ENCODE data around the gene SLC25A6. TPM values are rescaled to one million over a fixed set of nuclear protein-coding genes. Genes with fewer than 3 reads are reported as not detected.

SLC25A6 gene
- total and polyA plus RNA-seq, 2 experiments from 2014 or later, result 256 to 317 TPM

DNA sequence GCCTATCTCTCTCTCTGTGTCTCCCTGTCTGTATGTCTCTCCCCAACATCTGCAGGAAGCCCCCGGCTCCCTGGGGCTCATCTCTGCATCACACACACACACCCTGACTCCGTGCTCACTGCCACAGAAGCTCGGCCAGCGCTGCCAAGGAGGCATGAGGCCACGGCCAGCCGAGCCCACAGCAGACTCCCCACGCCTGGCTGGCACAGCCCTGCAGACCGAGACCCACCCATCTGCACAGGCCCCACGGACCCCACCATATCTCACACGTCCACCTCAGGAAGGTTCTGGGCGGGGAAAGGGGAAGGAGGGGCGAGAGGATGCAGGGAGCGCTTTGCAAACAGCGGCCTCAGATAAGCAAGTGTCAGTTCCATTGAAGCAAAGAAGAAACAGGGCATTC lies 28.5 kb upstream of the SLC25A6 start:
- in situ Hi-C loops (cut with MboI), result no loop called here

DNA sequence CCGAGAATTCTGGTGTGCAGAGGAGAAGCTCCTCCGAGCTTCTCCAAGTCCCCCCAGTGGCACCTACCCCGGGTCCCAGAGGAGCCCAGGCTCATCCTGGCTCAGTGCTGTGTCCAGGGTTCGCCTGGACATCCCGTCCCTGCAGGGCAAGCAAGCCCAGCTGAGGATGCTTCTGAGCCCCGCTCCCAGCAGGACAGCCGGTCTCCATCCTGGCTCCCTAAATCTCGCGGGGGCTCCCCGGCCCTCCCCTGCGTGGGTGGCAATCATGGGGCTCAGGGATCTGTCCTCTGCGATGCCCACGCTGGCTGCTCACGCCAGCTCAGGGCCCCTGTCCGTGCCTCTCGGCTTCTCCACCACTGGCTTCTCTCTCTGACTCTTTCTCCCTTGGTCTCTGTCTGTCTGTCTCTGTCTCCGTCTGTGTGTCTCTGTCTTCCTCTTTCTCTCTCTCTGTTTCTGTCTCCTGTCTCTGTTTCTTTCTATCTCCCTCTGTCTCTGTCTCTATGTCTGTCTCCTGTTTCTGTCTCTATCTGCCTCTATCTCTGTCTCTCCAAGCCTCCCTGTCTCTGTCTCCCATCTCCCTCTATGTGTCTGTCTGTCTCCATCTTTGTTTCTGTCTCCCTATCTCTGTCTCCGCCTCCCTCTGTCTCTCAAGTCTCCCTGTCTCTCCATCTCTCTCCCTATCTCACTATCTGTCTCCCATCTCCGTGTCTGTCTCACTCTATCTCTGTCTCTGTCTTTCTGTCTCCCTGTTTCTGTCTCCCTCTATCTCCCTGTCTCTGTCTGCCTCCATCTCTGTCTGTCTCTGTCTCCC lies 27.8 kb upstream of the SLC25A6 start:
- no peak for TF ChIP-seq EZH2 (IDR thresholded peaks at IDR 0.05; ENCODE audit: insufficient read depth, poor library complexity, severe bottlenecking)
- TF ChIP-seq EZH2phosphoT487 (IDR thresholded peaks at IDR 0.05; ENCODE audit: insufficient read depth, low read depth), result no peak
- Histone ChIP-seq H3K27me3 (replicated peaks; ENCODE audit: insufficient read depth) (no peaks in the 10 kb centered on the region), H3K36me3 (ENCODE audit: low read depth) (peaks cover 7% of the 10 kb centered on the region; the same call in 1 of the 2 replicates), H3K27ac (no peak overlapping the region), H2AFZ (no peak overlapping the region), H3F3A (ENCODE audit: insufficient read depth) (no peaks in the 10 kb centered on the region), H3K9me3 (ENCODE audit: low read depth) (no peaks in the 10 kb centered on the region), H3K9me2 (ENCODE audit: insufficient read depth) (no peaks in the 10 kb centered on the region), H3K79me2 (ENCODE audit: insufficient read depth) (no peaks in the 10 kb centered on the region), H4K20me1 (ENCODE audit: insufficient read depth) (no peaks in the 10 kb centered on the region), H3K4me2 (ENCODE audit: unreplicated experiment) (no peak overlapping the region), H3K4me3 (no peak overlapping the region), H3K9ac (no peak overlapping the region), H3K4me1 (ENCODE audit: insufficient read depth) (no peaks in the 10 kb centered on the region)
- WGBS, 2 experiments (ENCODE audit: low coverage in 1 of 2, low lambda C conversion rate in 2 of 2, missing lambda C conversion rate in 2 of 2), result 86 to 88% methylated on average over 14 to 19 of the region's 19 CpGs
- no peak for DNase-seq
- in situ Hi-C loops (cut with MboI), result no loop called here

More for the DNA sequence above, 28.5 kb upstream of the SLC25A6 start:
- H3K79me2 ChIP-seq (ENCODE audit: insufficient read depth), result no peaks in the 10 kb centered on the region
- no peaks in the 10 kb centered on the region for H3K4me1 ChIP-seq (ENCODE audit: insufficient read depth)
- WGBS, 2 experiments (ENCODE audit: low coverage in 1 of 2, low lambda C conversion rate in 2 of 2, missing lambda C conversion rate in 2 of 2), result 70% methylated on average over 11 to 14 of the region's 14 CpGs
- H3K9ac ChIP-seq, result no peak overlapping the region
- H3K36me3 ChIP-seq (ENCODE audit: low read depth), result peaks cover 7% of the 10 kb centered on the region; the same call in 1 of the 2 replicates
- H3K4me2 ChIP-seq (ENCODE audit: unreplicated experiment), result no peak overlapping the region
- no peaks in the 10 kb centered on the region for H3K9me3 ChIP-seq (ENCODE audit: low read depth)
- H4K20me1 ChIP-seq (ENCODE audit: insufficient read depth), result no peaks in the 10 kb centered on the region
- no peak overlapping the region for H2AFZ ChIP-seq
- no peak overlapping the region for H3K27ac ChIP-seq
- H3K9me2 ChIP-seq (ENCODE audit: insufficient read depth), result no peaks in the 10 kb centered on the region
- TF ChIP-seq EZH2 (IDR thresholded peaks at IDR 0.05; ENCODE audit: insufficient read depth, poor library complexity, severe bottlenecking) (no peak), EZH2phosphoT487 (IDR thresholded peaks at IDR 0.05; ENCODE audit: insufficient read depth, low read depth) (no peak)
- no peak for DNase-seq
- H3K27me3 ChIP-seq (replicated peaks; ENCODE audit: insufficient read depth), result no peaks in the 10 kb centered on the region
- H3K4me3 ChIP-seq, result no peak overlapping the region
- no peaks in the 10 kb centered on the region for H3F3A ChIP-seq (ENCODE audit: insufficient read depth)

GRCh38 chrX:1418901-1419544 lies 27.1 kb upstream of the SLC25A6 start:
- H3F3A ChIP-seq (ENCODE audit: insufficient read depth), result no peaks in the 10 kb centered on the region
- H3K4me3 ChIP-seq, result no peak overlapping the region
- WGBS, 2 experiments (ENCODE audit: low coverage in 1 of 2, low lambda C conversion rate in 2 of 2, missing lambda C conversion rate in 2 of 2), result 93% methylated on average over 19 to 24 of the region's 29 CpGs
- in situ Hi-C loops (cut with MboI), result no loop called here
- no peaks in the 10 kb centered on the region for H3K9me2 ChIP-seq (ENCODE audit: insufficient read depth)
- H3K4me1 ChIP-seq (ENCODE audit: insufficient read depth), result no peaks in the 10 kb centered on the region
- H3K9ac ChIP-seq, result no peak overlapping the region
- DNase-seq, result no peak
- no peaks in the 10 kb centered on the region for H3K9me3 ChIP-seq (ENCODE audit: low read depth)
- no peak overlapping the region for H3K27ac ChIP-seq
- no peaks in the 10 kb centered on the region for H3K79me2 ChIP-seq (ENCODE audit: insufficient read depth)
- H2AFZ ChIP-seq, result no peak overlapping the region
- H3K27me3 ChIP-seq (replicated peaks; ENCODE audit: insufficient read depth), result no peaks in the 10 kb centered on the region
- peaks cover 7% of the 10 kb centered on the region; the same call in 1 of the 2 replicates for H3K36me3 ChIP-seq (ENCODE audit: low read depth)
- no peak for TF ChIP-seq EZH2phosphoT487 (IDR thresholded peaks at IDR 0.05; ENCODE audit: insufficient read depth, low read depth)
- no peak for TF ChIP-seq EZH2 (IDR thresholded peaks at IDR 0.05; ENCODE audit: insufficient read depth, poor library complexity, severe bottlenecking)
- no peaks in the 10 kb centered on the region for H4K20me1 ChIP-seq (ENCODE audit: insufficient read depth)
- no peak overlapping the region for H3K4me2 ChIP-seq (ENCODE audit: unreplicated experiment)

DNA sequence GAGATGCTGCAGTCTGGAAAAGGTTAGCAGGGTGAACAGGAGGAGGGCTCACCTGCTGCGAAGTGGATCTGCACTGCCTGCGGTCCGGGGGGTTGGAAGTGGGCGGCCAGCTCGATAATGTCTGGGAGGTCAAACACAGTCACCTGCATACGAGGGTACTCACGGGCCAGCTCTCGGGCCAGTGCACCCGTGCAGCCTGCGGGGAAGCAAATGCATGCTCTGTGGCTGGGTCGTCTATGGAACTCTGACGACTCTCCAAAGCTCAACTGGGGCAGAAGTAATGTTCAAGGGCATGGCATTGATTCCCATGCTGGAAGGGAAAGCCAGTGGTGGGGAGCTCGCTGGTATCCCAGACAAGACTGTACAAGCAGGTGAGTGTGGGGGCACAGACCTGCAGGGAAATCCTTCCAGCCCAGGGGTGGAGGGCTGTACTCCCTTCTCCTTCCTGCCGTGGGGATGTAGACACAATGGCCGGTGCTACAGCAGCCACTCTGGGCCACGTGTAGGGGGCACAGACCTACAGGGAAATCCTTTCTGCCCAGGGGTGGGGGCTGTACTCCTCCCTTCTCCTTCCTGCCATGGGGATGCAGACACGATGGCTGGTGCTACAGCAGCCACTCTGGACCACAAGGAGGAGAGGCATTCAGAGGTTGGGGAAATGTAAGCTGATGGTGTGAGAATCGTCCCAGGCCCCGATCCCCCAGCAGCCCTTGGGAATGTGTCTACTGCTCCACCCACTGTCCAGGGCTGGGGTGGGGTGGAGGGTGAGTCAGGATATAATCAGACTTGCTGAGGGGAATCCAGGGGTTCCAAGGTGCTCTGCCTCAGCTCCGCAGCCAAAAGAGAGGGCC lies 26.2 kb upstream of the SLC25A6 start:
- no peaks in the 10 kb centered on the region for H3K4me1 ChIP-seq (ENCODE audit: insufficient read depth)
- no peak overlapping the region for H3K4me2 ChIP-seq (ENCODE audit: unreplicated experiment)
- TF ChIP-seq EZH2phosphoT487 (IDR thresholded peaks at IDR 0.05; ENCODE audit: insufficient read depth, low read depth) (no peak), EZH2 (IDR thresholded peaks at IDR 0.05; ENCODE audit: insufficient read depth, poor library complexity, severe bottlenecking) (no peak)
- H3K27ac ChIP-seq, result no peak overlapping the region
- in situ Hi-C loops (cut with MboI), result no loop called here
- no peaks in the 10 kb centered on the region for H3K9me2 ChIP-seq (ENCODE audit: insufficient read depth)
- no peak overlapping the region for H2AFZ ChIP-seq
- H3K79me2 ChIP-seq (ENCODE audit: insufficient read depth), result no peaks in the 10 kb centered on the region
- H4K20me1 ChIP-seq (ENCODE audit: insufficient read depth), result no peaks in the 10 kb centered on the region
- H3F3A ChIP-seq (ENCODE audit: insufficient read depth), result no peaks in the 10 kb centered on the region
- no peaks in the 10 kb centered on the region for H3K9me3 ChIP-seq (ENCODE audit: low read depth)
- no peak overlapping the region for H3K4me3 ChIP-seq
- H3K27me3 ChIP-seq (replicated peaks; ENCODE audit: insufficient read depth), result no peaks in the 10 kb centered on the region
- no peak overlapping the region for H3K9ac ChIP-seq
- peaks cover 7% of the 10 kb centered on the region; the same call in 1 of the 2 replicates for H3K36me3 ChIP-seq (ENCODE audit: low read depth)
- 90% methylated on average over 20 of the region's 20 CpGs for WGBS, 2 experiments (ENCODE audit: low coverage in 1 of 2, low lambda C conversion rate in 2 of 2, missing lambda C conversion rate in 2 of 2)
- no peak for DNase-seq

Measured in GM23248 (cell line).